Stomach (tissue), 9 donors: ENCODE results near the gene ASPN. TPM values are rescaled to one million over a fixed set of nuclear protein-coding genes. Genes with fewer than 3 reads are reported as not detected.

ENCODE experiments used
- DNase-seq, 2 donors: peaks; one replicate each; pipeline versions ENCODE4 v3.0.0 to v3.0.0-alpha.2; 2013 to 2019
- H3K27ac ChIP-seq, 5 donors: fragments of 200-600 bp in 4 of 5; sonication (generic) in 4 of 5; one replicate each; pipeline ENCODE4 v1.5.1; 2013 to 2019; ENCODE audit warnings: mild to moderate bottlenecking in 1 of 5, moderate library complexity in 1 of 5
- H3K27me3 ChIP-seq, 3 donors: fragments of 200-600 bp; sonication (generic); one replicate each; pipeline ENCODE4 v1.5.1; 2017 to 2019; ENCODE audit warnings: mixed run types in 1 of 3
- H3K36me3 ChIP-seq, 4 donors: fragments of 200-600 bp; sonication (generic); 1 replicate in 3 of 4; 2 replicates in 1 of 4; pipeline ENCODE4 v1.5.1; 2016 to 2019
- H3K4me1 ChIP-seq, 4 donors: fragments of 200-600 bp; sonication (generic); one replicate each; pipeline ENCODE4 v1.5.1; 2016 to 2019
- H3K4me3 ChIP-seq, 4 donors: fragments of 200-600 bp; sonication (generic) in 3 of 4; one replicate each; pipeline ENCODE4 v1.5.1; 2016 to 2019; ENCODE audit warnings: mild to moderate bottlenecking in 1 of 4
- H3K9me3 ChIP-seq, 4 donors: fragments of 200-600 bp; sonication (generic); one replicate each; pipeline ENCODE4 v1.5.1; 2016 to 2019
- EP300 ChIP-seq: sonication (generic); formaldehyde crosslinking; IDR thresholded peaks from one replicate; pipeline ENCODE4 v1.6.1; 2017; ENCODE audit warnings: antibody characterized with exemption
- POLR2A ChIP-seq, 4 donors: fragments of 450-650 bp; IDR thresholded peaks; one replicate each; pipeline ENCODE4 v1.6.1; 2016; ENCODE audit warnings: antibody characterized with exemption in 4 of 4, control low read depth in 2 of 4, mild to moderate bottlenecking in 1 of 4, moderate library complexity in 1 of 4
- POLR2AphosphoS5 ChIP-seq, 3 donors: sonication (generic); formaldehyde crosslinking; IDR thresholded peaks; one replicate each; pipeline ENCODE4 v1.6.1; 2016; ENCODE audit warnings: antibody characterized with exemption in 3 of 3
- WGBS, 5 donors: extraction: QIAGEN DNeasy Blood & Tissue Kit in 3 of 5; methylation state at CpG; one replicate each; pipeline versions ENCODE4 v1.1.5 to v1.1.7; 2013 to 2018; 5-methylcytosine and 5-hydroxymethylcytosine counted together
- intact Hi-C: fragments of 100-400 bp; cut with DNase I; formaldehyde crosslinking; loops from one replicate; pipeline ENCODE4 v1.15.1; 2023; ENCODE audit warnings: low total_unique reads
- polyA plus RNA-seq, 3 donors: library from polyadenylated mRNA; stranded (reverse); fragments of 200-250 nt; gene quantifications; one replicate each; pipeline ENCODE4 v1.2.3, GENCODE V29; 2013
- total RNA-seq, 5 donors: library from RNA; depleted of rRNA; stranded (reverse); fragments of >200 nt; gene quantifications; one replicate each; pipeline versions ENCODE4 v1.1.0 to v1.2.3, GENCODE V29; 2014 to 2016
- TF ChIP-seq, protein P1 (sequence below), 7 experiments: fragments of 450-650 bp in 4 of 7; fragments of 200-600 bp in 3 of 7; sonication (generic) in 3 of 7; IDR thresholded peaks; one replicate each; pipeline ENCODE4 v1.5.1; 2016 to 2019; ENCODE audit warnings: antibody characterized with exemption in 7 of 7, control low read depth in 2 of 7, mild to moderate bottlenecking in 1 of 7
- donor health status: healthy with polysubstance abuse.
- donor health status: Bipolar disorder and iron deficiency.
- donor health status: healthy.

ASPN gene
- total and polyA plus RNA-seq, 8 donors, result 0.29 to 179 (median 5.8) TPM

DNA sequence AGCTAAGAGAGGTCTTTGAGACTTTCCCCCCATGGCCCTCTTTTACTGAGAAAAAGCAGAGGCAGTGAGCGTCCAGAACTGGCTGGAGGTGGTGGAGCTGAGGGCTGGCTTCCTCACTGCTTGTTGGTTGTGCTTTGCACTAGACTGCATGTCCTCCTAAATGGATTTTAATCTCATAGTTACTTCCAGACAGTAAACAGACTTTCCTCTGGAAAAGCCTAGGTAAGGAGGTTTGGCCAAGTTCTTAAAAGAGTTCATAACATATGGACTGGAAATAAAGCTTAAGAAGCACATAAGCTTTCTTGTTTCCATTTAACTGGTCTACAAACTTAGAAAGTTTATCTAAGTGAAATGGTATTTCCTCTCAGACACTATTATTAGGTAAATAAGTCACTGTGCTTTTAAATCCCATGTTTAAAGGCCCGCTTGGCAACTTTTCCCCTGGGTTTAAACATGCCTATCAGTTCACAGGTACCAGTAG lies 2.0 kb downstream of the ASPN start:
- Histone ChIP-seq H3K4me3 (peak overlapping the region in 1 of 4 donors; percentile 4), H3K27me3 (no peaks in the 10 kb centered on the region), H3K36me3 (no peaks in the 10 kb centered on the region), H3K4me1 (peaks cover 0 to 52% (median 28%) of the 10 kb centered on the region in 4 donors), H3K27ac (peak overlapping the region; percentile 69 to 82 (median 75)), H3K9me3 (no peaks in the 10 kb centered on the region)
- intact Hi-C loops, result no loop called here
- DNase-seq, result peak in 1 of 2 donors; percentile 81
- TF ChIP-seq POLR2AphosphoS5 (IDR thresholded peaks at IDR 0.05) (peak in 1 of 3 donors; percentile 18), EP300 (no peak)
- TF ChIP-seq, protein P1, sequence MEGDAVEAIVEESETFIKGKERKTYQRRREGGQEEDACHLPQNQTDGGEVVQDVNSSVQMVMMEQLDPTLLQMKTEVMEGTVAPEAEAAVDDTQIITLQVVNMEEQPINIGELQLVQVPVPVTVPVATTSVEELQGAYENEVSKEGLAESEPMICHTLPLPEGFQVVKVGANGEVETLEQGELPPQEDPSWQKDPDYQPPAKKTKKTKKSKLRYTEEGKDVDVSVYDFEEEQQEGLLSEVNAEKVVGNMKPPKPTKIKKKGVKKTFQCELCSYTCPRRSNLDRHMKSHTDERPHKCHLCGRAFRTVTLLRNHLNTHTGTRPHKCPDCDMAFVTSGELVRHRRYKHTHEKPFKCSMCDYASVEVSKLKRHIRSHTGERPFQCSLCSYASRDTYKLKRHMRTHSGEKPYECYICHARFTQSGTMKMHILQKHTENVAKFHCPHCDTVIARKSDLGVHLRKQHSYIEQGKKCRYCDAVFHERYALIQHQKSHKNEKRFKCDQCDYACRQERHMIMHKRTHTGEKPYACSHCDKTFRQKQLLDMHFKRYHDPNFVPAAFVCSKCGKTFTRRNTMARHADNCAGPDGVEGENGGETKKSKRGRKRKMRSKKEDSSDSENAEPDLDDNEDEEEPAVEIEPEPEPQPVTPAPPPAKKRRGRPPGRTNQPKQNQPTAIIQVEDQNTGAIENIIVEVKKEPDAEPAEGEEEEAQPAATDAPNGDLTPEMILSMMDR (IDR thresholded peaks at IDR 0.05), result no peak
- 23 to 36% (median 23%) methylated on average over 2 of the region's 2 CpGs for WGBS, 5 donors

DNA sequence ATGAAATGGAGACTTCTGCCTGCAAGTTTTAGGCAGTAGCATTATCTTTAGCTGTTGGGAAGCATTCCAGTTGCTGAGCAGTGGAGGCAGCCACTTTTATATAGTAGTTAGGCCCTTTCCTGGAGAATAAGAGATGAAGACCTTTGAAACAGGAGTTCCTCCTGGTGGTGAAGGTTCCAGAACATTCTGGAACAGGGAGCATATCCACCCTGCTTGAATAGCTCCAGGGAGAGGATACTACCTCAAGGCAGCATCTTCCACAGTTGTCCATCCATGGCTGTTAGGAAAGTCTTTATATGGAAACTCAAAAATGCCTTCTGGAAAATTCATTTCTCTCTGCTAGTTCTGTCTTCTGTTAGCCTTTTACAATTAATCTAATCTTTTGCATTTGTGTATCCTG lies 3.0 kb downstream of the ASPN start:
- no peak overlapping the region for H3K4me3 ChIP-seq
- H3K27ac ChIP-seq, result peak overlapping the region in 4 of 5 donors; percentile 69 to 82 (median 78)
- no peaks in the 10 kb centered on the region for H3K27me3 ChIP-seq
- intact Hi-C loops, result no loop called here
- DNase-seq, result no peak
- peaks cover 0 to 49% (median 28%) of the 10 kb centered on the region in 4 donors for H3K4me1 ChIP-seq
- TF ChIP-seq POLR2AphosphoS5 (IDR thresholded peaks at IDR 0.05) (no peak), POLR2A (IDR thresholded peaks at IDR 0.05) (no peak), EP300 (no peak)
- TF ChIP-seq, protein P1 (IDR thresholded peaks at IDR 0.05), result no peak
- no peaks in the 10 kb centered on the region for H3K36me3 ChIP-seq
- no peaks in the 10 kb centered on the region for H3K9me3 ChIP-seq

DNA sequence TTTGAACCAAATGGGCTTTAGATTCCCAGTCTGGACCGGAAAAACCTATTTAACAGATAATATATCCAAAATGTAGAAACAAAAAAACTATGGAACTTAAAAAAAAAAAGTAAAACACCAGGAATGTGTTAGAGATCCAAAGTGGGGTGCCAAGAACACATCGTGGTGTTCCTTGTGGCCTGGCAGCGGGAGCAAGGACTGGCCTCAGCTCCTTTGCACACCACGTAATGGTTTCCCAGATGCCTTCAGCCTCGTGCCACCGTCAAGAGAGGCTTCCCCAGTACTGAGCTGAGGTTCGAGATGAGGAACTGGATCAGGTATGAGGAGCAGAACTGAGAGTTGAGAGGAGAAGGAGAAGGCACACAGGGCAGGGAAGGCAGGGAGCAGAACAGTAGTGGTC lies 3.5 kb downstream of the ASPN start:
- Histone ChIP-seq H3K4me3 (no peak overlapping the region), H3K36me3 (no peaks in the 10 kb centered on the region), H3K9me3 (no peaks in the 10 kb centered on the region), H3K27ac (peak overlapping the region; percentile 1 to 82 (median 75)), H3K4me1 (peaks cover 0 to 45% (median 26%) of the 10 kb centered on the region in 4 donors), H3K27me3 (no peaks in the 10 kb centered on the region)
- TF ChIP-seq EP300 (no peak), POLR2AphosphoS5 (IDR thresholded peaks at IDR 0.05) (no peak), POLR2A (IDR thresholded peaks at IDR 0.05) (no peak)
- TF ChIP-seq, protein P1 (IDR thresholded peaks at IDR 0.05), result no peak
- WGBS, 5 donors, result 83 to 93% (median 86%) methylated on average over 7 of the region's 7 CpGs
- no peak for DNase-seq
- intact Hi-C loops, result no loop called here

DNA sequence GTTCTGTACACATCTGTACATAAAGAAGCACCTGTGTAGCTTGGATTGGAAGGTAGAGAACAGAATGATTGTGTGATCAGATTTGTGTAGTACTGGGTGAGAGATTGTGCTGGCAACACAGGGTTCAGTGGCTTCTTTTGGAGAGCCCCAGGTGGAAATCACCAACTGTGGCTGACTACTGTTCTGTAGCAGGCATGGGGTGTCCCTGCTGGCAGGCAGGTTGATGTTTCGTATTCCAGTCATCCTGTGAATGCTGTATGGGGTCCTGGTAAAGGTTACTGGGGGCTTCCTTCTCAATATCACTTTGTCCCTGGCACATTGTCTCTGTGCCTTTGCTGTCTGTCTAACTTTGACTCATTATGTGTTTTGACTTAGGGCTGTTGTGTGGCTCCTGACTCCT lies 5.3 kb downstream of the ASPN start:
- Histone ChIP-seq H3K4me1 (peaks cover 0 to 32% (median 22%) of the 10 kb centered on the region in 4 donors), H3K27ac (no peak overlapping the region), H3K4me3 (no peak overlapping the region), H3K27me3 (no peaks in the 10 kb centered on the region), H3K36me3 (no peaks in the 10 kb centered on the region), H3K9me3 (no peaks in the 10 kb centered on the region)
- DNase-seq, result no peak
- intact Hi-C loops, result no loop called here
- no peak for TF ChIP-seq POLR2AphosphoS5 (IDR thresholded peaks at IDR 0.05)
- no peak for TF ChIP-seq POLR2A (IDR thresholded peaks at IDR 0.05)
- TF ChIP-seq, protein P1 (IDR thresholded peaks at IDR 0.05), result no peak
- no peak for TF ChIP-seq EP300
- WGBS, 5 donors, result 81 to 95% (median 88%) methylated on average over 1 of the region's 1 CpG
